ENCODE data around the gene MAPKAPK3.
"Not testable (repeated sequence)": the region's sequence is repeated elsewhere in the genome, so short reads cannot be mapped to it uniquely, and the experiment has no call there.

Gene MAPKAPK3

GRCh38 chr3:50687127-50687751 lies 70.3 kb downstream of the MAPKAPK3 start:
- TF ChIP-seq ZNF274 (IDR thresholded peaks at IDR 0.05; ENCODE audit: low read depth, low read length) (no peak), YY1 (IDR thresholded peaks at IDR 0.05; ENCODE audit: insufficient read depth, insufficient read length) (no peak), SUZ12 (IDR thresholded peaks at IDR 0.05; ENCODE audit: extremely low read depth, insufficient read depth, insufficient read length) (no peak)
- Histone ChIP-seq H3K9ac (ENCODE audit: insufficient read length, low read depth) (no peak overlapping the region), H3K36me3 (ENCODE audit: insufficient read depth, insufficient read length, low read length) (no peaks in the 10 kb centered on the region), H3K4me1 (ENCODE audit: insufficient read depth, insufficient read length) (peaks cover 5% of the 10 kb centered on the region), H3K9me3 (ENCODE audit: insufficient read depth, low read length) (peaks cover 9% of the 10 kb centered on the region), H3K4me3 (ENCODE audit: insufficient read length, low read depth) (no peak overlapping the region), H3K27me3 (ENCODE audit: insufficient read depth, insufficient read length) (no peaks in the 10 kb centered on the region)
- DNase-seq (ENCODE audit: low read depth, low spot score): no peak

DNA sequence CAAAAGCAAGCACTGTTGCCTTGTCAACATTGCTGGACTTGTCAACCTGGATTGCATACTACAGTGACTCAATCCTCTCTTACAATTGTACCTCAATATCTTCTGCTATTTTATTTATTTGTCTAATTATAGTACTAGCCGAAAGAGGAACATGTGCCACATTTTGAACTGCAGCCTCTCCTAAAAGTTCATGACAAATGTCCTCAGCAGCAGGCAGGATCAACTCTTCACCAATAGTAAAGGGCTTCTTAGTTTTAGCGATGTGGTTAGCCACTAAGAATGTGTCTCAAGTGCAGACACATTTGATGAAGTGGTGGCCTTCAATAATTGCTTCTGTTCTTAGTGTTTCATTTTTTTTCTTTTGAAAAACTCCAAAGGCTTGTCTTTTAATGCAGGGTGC lies 71.0 kb downstream of the MAPKAPK3 start:
- Histone ChIP-seq H3K9ac (ENCODE audit: insufficient read length, low read depth) (no peak overlapping the region), H3K4me3 (ENCODE audit: insufficient read length, low read depth) (no peak overlapping the region), H3K4me1 (ENCODE audit: insufficient read depth, insufficient read length) (peaks cover 5% of the 10 kb centered on the region), H3K36me3 (ENCODE audit: insufficient read depth, insufficient read length, low read length) (no peaks in the 10 kb centered on the region), H3K27me3 (ENCODE audit: insufficient read depth, insufficient read length) (no peaks in the 10 kb centered on the region), H3K9me3 (ENCODE audit: insufficient read depth, low read length) (peaks cover 9% of the 10 kb centered on the region)
- TF ChIP-seq YY1 (IDR thresholded peaks at IDR 0.05; ENCODE audit: insufficient read depth, insufficient read length) (no peak), SUZ12 (IDR thresholded peaks at IDR 0.05; ENCODE audit: extremely low read depth, insufficient read depth, insufficient read length) (no peak), ZNF274 (IDR thresholded peaks at IDR 0.05; ENCODE audit: low read depth, low read length) (no peak)
- no peak for DNase-seq (ENCODE audit: low read depth, low spot score)

GRCh38 chr3:50688602-50689001 lies 71.7 kb downstream of the MAPKAPK3 start:
- not testable (repeated sequence) for H3K4me3 ChIP-seq (ENCODE audit: insufficient read length, low read depth); H3K4me1 ChIP-seq (ENCODE audit: insufficient read depth, insufficient read length); H3K36me3 ChIP-seq (ENCODE audit: insufficient read depth, insufficient read length, low read length); H3K9ac ChIP-seq (ENCODE audit: insufficient read length, low read depth); H3K9me3 ChIP-seq (ENCODE audit: insufficient read depth, low read length); H3K27me3 ChIP-seq (ENCODE audit: insufficient read depth, insufficient read length); DNase-seq (ENCODE audit: low read depth, low spot score)

DNA sequence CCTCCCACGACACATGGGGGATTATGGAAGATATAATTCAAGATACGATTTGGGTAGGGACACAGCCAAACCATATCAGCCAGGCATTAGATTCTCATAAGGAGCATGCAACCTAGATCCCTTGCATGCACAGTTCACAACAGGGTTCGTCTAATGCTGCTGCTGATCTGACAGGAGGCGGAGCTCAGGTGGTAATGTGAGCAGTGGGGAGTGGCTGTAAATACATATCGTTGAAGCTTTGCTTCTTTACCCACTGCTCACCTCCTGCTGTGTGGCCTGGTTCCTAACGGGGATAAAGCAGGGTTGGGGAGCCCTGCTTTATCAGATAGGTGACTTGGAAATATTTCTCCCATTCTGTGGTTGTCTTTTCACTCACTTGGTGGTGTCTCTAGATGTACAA lies 72.6 kb downstream of the MAPKAPK3 start:
- DNase-seq (ENCODE audit: low read depth, low spot score): no peak
- H3K4me1 ChIP-seq (ENCODE audit: insufficient read depth, insufficient read length): peaks cover 5% of the 10 kb centered on the region
- peaks cover 9% of the 10 kb centered on the region for H3K9me3 ChIP-seq (ENCODE audit: insufficient read depth, low read length)
- H3K9ac ChIP-seq (ENCODE audit: insufficient read length, low read depth): no peak overlapping the region
- no peaks in the 10 kb centered on the region for H3K36me3 ChIP-seq (ENCODE audit: insufficient read depth, insufficient read length, low read length)
- no peaks in the 10 kb centered on the region for H3K27me3 ChIP-seq (ENCODE audit: insufficient read depth, insufficient read length)
- TF ChIP-seq SUZ12 (IDR thresholded peaks at IDR 0.05; ENCODE audit: extremely low read depth, insufficient read depth, insufficient read length) (no peak), YY1 (IDR thresholded peaks at IDR 0.05; ENCODE audit: insufficient read depth, insufficient read length) (no peak), ZNF274 (IDR thresholded peaks at IDR 0.05; ENCODE audit: low read depth, low read length) (no peak)
- H3K4me3 ChIP-seq (ENCODE audit: insufficient read length, low read depth): no peak overlapping the region

DNA sequence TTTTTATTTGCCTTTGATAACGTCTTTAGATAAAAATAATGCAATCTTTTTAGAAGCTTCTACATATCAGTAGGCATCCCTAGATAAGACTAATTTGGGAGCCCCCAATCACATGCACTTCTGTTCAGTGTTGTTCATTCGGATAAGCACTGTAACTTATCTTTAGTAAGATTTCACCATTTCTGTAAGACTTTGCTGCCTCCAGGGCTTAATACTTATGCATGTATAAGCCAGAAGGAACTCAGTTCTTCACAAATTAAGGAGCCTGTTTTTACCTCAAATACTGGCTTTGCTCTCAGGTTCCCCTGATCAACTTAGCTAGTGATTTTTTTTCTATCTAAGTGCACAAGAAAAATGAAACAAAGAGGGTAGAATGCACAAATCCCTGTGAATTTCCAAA lies 78.1 kb downstream of the MAPKAPK3 start:
- no peak for DNase-seq (ENCODE audit: low read depth, low spot score)
- H3K27me3 ChIP-seq (ENCODE audit: insufficient read depth, insufficient read length): no peaks in the 10 kb centered on the region
- H3K9ac ChIP-seq (ENCODE audit: insufficient read length, low read depth): no peak overlapping the region
- no peaks in the 10 kb centered on the region for H3K4me1 ChIP-seq (ENCODE audit: insufficient read depth, insufficient read length)
- no peaks in the 10 kb centered on the region for H3K36me3 ChIP-seq (ENCODE audit: insufficient read depth, insufficient read length, low read length)
- H3K9me3 ChIP-seq (ENCODE audit: insufficient read depth, low read length): peaks cover 12% of the 10 kb centered on the region
- no peak overlapping the region for H3K4me3 ChIP-seq (ENCODE audit: insufficient read length, low read depth)
- TF ChIP-seq YY1 (IDR thresholded peaks at IDR 0.05; ENCODE audit: insufficient read depth, insufficient read length) (no peak), SUZ12 (IDR thresholded peaks at IDR 0.05; ENCODE audit: extremely low read depth, insufficient read depth, insufficient read length) (no peak), ZNF274 (IDR thresholded peaks at IDR 0.05; ENCODE audit: low read depth, low read length) (no peak)

DNA sequence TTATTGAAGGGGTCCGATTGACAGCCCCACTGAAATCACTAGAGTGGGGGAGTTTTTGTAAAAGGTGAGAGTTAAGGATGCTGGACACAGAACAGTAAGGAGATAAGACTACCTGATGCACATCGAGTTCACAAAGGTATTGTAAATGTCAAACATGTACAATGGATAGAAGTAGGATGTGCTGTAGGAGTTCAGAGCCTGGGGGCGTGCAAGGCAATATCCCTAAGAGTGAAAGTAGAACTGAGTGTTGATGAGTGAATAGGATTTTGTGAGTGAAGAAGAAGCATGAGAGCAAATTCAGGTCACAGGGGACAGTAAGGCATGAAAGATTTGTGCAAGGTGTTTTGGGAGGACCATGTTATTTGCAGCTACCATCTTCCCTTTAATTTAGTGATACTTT lies 79.3 kb downstream of the MAPKAPK3 start:
- Histone ChIP-seq H3K9me3 (ENCODE audit: insufficient read depth, low read length) (peaks cover 9% of the 10 kb centered on the region), H3K4me1 (ENCODE audit: insufficient read depth, insufficient read length) (no peaks in the 10 kb centered on the region), H3K36me3 (ENCODE audit: insufficient read depth, insufficient read length, low read length) (no peaks in the 10 kb centered on the region), H3K9ac (ENCODE audit: insufficient read length, low read depth) (no peak overlapping the region), H3K4me3 (ENCODE audit: insufficient read length, low read depth) (no peak overlapping the region), H3K27me3 (ENCODE audit: insufficient read depth, insufficient read length) (no peaks in the 10 kb centered on the region)
- no peak for TF ChIP-seq YY1 (IDR thresholded peaks at IDR 0.05; ENCODE audit: insufficient read depth, insufficient read length)
- TF ChIP-seq ZNF274 (IDR thresholded peaks at IDR 0.05; ENCODE audit: low read depth, low read length): no peak
- TF ChIP-seq SUZ12 (IDR thresholded peaks at IDR 0.05; ENCODE audit: extremely low read depth, insufficient read depth, insufficient read length): no peak
- DNase-seq (ENCODE audit: low read depth, low spot score): no peak

DNA sequence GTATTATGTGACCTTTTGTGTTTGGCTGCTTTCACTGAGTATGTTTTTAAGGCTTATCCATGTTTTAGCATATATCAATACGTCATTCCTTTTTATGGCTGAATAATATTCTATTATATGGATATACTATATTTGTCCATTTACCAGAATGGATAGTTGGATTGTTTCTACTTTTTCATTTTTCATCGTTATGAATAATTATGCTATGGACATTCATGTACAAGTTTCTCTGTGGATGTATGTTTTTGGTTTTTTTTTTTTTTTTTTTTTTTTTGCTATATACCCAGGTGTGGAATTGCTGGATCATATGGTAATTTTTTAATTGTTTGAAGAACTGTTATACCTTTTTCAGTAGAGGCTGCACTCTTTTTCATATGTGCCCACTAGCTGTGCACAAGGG lies 81.3 kb downstream of the MAPKAPK3 start:
- H3K36me3 ChIP-seq (ENCODE audit: insufficient read depth, insufficient read length, low read length): no peaks in the 10 kb centered on the region
- no peak for TF ChIP-seq YY1 (IDR thresholded peaks at IDR 0.05; ENCODE audit: insufficient read depth, insufficient read length)
- no peak for TF ChIP-seq SUZ12 (IDR thresholded peaks at IDR 0.05; ENCODE audit: extremely low read depth, insufficient read depth, insufficient read length)
- no peak for TF ChIP-seq ZNF274 (IDR thresholded peaks at IDR 0.05; ENCODE audit: low read depth, low read length)
- no peak for DNase-seq (ENCODE audit: low read depth, low spot score)
- H3K9me3 ChIP-seq (ENCODE audit: insufficient read depth, low read length): peaks cover 9% of the 10 kb centered on the region
- H3K9ac ChIP-seq (ENCODE audit: insufficient read length, low read depth): no peak overlapping the region
- no peak overlapping the region for H3K4me3 ChIP-seq (ENCODE audit: insufficient read length, low read depth)
- no peaks in the 10 kb centered on the region for H3K4me1 ChIP-seq (ENCODE audit: insufficient read depth, insufficient read length)
- H3K27me3 ChIP-seq (ENCODE audit: insufficient read depth, insufficient read length): no peaks in the 10 kb centered on the region
